Neuron (in vitro differentiated cells): ENCODE measurements around the gene CD6.

Experiments used
- H2AFZ ChIP-seq: one replicate; pipeline ENCODE4 v1.6.1; 2013; ENCODE audit warnings: low read depth, mild to moderate bottlenecking, inconsistent platforms, low read length, moderate library complexity
- H3K27me3 ChIP-seq: one replicate; pipeline ENCODE4 v1.6.1; 2013; ENCODE audit warnings: low read length; ENCODE audit not compliant: insufficient read depth
- H3K36me3 ChIP-seq: one replicate; pipeline ENCODE4 v1.6.1; 2013; ENCODE audit warnings: low read length; ENCODE audit not compliant: insufficient read depth
- H3K4me1 ChIP-seq: one replicate; pipeline ENCODE4 v1.6.1; 2013; ENCODE audit warnings: low read length; ENCODE audit not compliant: insufficient read depth
- H3K4me3 ChIP-seq: 2 replicates; pipeline ENCODE4 v1.5.1; 2013; ENCODE audit warnings: mild to moderate bottlenecking, low read length, moderate library complexity
- H3K9me3 ChIP-seq: one replicate; pipeline ENCODE4 v1.6.1; 2013; ENCODE audit warnings: low read length

Gene CD6

DNA sequence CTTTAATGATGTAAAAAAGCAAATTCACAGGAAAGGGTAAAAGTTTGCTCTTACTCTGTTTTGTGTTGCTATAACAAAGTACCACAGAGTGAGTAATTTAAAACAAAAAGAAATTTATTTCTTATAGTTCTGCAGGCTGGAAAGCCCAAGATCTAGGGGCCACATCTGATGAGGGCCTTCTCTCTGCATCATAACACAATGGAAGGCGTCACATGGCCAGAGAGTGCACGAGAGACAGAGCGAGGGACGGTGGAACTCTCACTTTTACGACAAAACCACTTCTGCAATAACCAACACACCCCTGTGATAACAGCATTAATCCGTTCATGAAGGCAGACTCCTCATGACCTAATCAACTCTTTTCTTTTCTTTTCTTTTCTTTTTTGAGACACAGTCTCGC lies 31.1 kb downstream of the CD6 start:
- Histone ChIP-seq H3K4me1 (no peaks in the 10 kb centered on the region), H3K4me3 (no peak overlapping the region), H3K36me3 (no peaks in the 10 kb centered on the region), H3K9me3 (no peaks in the 10 kb centered on the region), H2AFZ (no peak overlapping the region), H3K27me3 (peaks cover 36% of the 10 kb centered on the region)

DNA sequence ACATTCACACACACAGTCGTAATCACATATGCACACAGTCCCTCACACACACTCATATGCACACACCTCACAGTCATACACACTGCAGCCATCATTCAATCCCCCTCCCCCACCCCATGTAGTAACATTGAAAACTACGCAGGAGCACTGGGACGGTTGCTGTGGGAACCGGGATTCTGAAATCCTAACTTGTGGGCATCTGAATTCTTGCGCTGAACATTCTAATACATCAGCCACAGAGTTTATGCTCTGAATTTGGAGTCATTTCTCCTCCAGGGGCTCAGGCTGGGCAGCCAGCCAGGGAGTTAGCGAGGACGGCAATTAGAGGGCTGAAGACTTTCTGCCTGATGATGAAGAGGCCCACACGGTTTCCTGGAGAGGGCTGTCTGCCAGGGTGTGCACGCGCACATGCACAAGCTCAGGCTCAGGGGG lies 32.7 kb downstream of the CD6 start:
- no peak overlapping the region for H3K4me3 ChIP-seq
- no peak overlapping the region for H2AFZ ChIP-seq
- H3K36me3 ChIP-seq, result no peaks in the 10 kb centered on the region
- H3K4me1 ChIP-seq, result no peaks in the 10 kb centered on the region
- H3K27me3 ChIP-seq, result peaks cover 48% of the 10 kb centered on the region
- no peaks in the 10 kb centered on the region for H3K9me3 ChIP-seq

DNA sequence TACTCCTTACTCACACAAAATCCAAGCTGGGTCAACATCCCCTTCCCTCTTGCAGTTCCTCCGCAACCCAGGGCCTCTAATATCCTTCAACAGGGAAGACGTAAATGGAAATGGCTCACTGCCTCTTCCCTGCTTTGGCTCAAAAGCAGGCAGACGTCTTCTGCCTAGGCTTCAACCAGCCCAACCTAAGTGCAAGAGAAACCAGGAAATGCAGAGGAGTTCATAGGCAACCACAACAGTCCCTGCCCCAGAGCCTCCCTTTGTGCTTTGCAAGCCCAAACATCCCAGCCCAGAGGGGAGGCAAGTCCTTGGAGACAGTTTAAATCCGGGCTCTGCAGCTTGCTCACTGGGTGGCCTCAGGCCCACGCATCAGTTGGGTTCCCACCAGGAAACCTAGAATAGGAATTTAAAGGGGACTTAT lies 33.3 kb downstream of the CD6 start:
- peaks cover 2% of the 10 kb centered on the region for H3K9me3 ChIP-seq
- H3K36me3 ChIP-seq, result no peaks in the 10 kb centered on the region
- peaks cover 54% of the 10 kb centered on the region for H3K27me3 ChIP-seq
- no peak overlapping the region for H2AFZ ChIP-seq
- no peak overlapping the region for H3K4me3 ChIP-seq
- no peaks in the 10 kb centered on the region for H3K4me1 ChIP-seq

- peaks cover 8% of the 10 kb centered on the region for H3K4me1 ChIP-seq
- H2AFZ ChIP-seq, result no peak overlapping the region
- H3K9me3 ChIP-seq, result peaks cover 2% of the 10 kb centered on the region
- no peak overlapping the region for H3K4me3 ChIP-seq
- peaks cover 74% of the 10 kb centered on the region for H3K27me3 ChIP-seq
- H3K36me3 ChIP-seq, result no peaks in the 10 kb centered on the region
Observed at GRCh38 chr11:61007383-61007955, 36.0 kb downstream of the CD6 start.

GRCh38 chr11:61007956-61008896 lies 36.7 kb downstream of the CD6 start:
- peaks cover 74% of the 10 kb centered on the region for H3K27me3 ChIP-seq
- H3K9me3 ChIP-seq, result peaks cover 2% of the 10 kb centered on the region
- H2AFZ ChIP-seq, result no peak overlapping the region
- no peaks in the 10 kb centered on the region for H3K36me3 ChIP-seq
- no peak overlapping the region for H3K4me3 ChIP-seq
- H3K4me1 ChIP-seq, result peaks cover 13% of the 10 kb centered on the region

- H3K4me1 ChIP-seq, result peaks cover 13% of the 10 kb centered on the region
- no peak overlapping the region for H2AFZ ChIP-seq
- peaks cover 75% of the 10 kb centered on the region for H3K27me3 ChIP-seq
- H3K36me3 ChIP-seq, result no peaks in the 10 kb centered on the region
- H3K4me3 ChIP-seq, result no peak overlapping the region
- peaks cover 2% of the 10 kb centered on the region for H3K9me3 ChIP-seq
Observed at GRCh38 chr11:61008971-61009370, 37.5 kb downstream of the CD6 start.

- Histone ChIP-seq H3K4me1 (peaks cover 13% of the 10 kb centered on the region), H2AFZ (no peak overlapping the region), H3K27me3 (peaks cover 73% of the 10 kb centered on the region), H3K9me3 (peaks cover 2% of the 10 kb centered on the region), H3K4me3 (no peak overlapping the region), H3K36me3 (no peaks in the 10 kb centered on the region)
Observed at GRCh38 chr11:61009392-61010275, 38.2 kb downstream of the CD6 start.

DNA sequence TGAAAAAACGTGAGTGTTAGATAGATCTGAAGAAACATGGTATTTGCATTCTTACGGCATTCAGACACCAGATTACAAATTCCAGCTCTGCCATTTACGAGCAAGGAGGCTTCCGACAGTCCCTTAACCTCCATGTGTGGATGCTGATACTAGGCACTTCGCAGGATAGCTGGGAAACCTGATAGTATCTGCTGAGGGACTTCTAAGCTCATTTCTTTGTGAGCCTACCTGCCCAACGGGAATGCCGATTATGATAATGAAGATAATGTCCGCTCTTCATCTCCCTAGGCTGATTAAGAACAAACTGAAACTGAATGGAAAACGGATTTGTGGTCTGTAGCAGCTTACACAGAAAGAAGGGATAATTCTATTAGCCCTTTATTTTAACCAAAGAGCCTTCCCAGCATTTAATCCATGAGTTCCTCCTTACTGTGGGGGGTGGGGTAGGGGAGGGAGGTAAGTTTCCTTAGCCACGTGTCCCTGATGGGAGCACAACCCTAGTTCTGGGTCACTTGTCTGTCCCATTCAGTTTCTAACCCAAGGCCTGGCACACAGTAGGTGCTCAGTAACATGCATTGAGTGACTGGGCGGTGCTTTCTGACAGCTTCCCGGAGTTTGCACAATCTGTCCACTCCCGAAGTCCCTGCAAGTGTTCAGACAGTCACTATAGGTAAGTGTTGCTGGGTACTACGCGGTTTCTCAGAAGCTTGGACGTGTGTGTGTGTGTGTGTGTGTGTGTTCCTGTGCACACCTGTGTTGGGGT lies 39.2 kb downstream of the CD6 start:
- Histone ChIP-seq H3K4me1 (peaks cover 13% of the 10 kb centered on the region), H3K36me3 (no peaks in the 10 kb centered on the region), H3K27me3 (peaks cover 66% of the 10 kb centered on the region), H2AFZ (no peak overlapping the region), H3K4me3 (no peak overlapping the region), H3K9me3 (peaks cover 2% of the 10 kb centered on the region)

- peaks cover 13% of the 10 kb centered on the region for H3K4me1 ChIP-seq
- no peak overlapping the region for H3K4me3 ChIP-seq
- peaks cover 2% of the 10 kb centered on the region for H3K9me3 ChIP-seq
- no peak overlapping the region for H2AFZ ChIP-seq
- H3K27me3 ChIP-seq, result peaks cover 61% of the 10 kb centered on the region
- H3K36me3 ChIP-seq, result no peaks in the 10 kb centered on the region
Observed at GRCh38 chr11:61011229-61011870, 39.9 kb downstream of the CD6 start.

GRCh38 chr11:61011950-61012736 lies 40.7 kb downstream of the CD6 start:
- no peak overlapping the region for H2AFZ ChIP-seq
- H3K27me3 ChIP-seq, result peaks cover 53% of the 10 kb centered on the region
- no peaks in the 10 kb centered on the region for H3K36me3 ChIP-seq
- H3K4me3 ChIP-seq, result no peak overlapping the region
- H3K4me1 ChIP-seq, result peaks cover 13% of the 10 kb centered on the region
- H3K9me3 ChIP-seq, result peaks cover 2% of the 10 kb centered on the region

DNA sequence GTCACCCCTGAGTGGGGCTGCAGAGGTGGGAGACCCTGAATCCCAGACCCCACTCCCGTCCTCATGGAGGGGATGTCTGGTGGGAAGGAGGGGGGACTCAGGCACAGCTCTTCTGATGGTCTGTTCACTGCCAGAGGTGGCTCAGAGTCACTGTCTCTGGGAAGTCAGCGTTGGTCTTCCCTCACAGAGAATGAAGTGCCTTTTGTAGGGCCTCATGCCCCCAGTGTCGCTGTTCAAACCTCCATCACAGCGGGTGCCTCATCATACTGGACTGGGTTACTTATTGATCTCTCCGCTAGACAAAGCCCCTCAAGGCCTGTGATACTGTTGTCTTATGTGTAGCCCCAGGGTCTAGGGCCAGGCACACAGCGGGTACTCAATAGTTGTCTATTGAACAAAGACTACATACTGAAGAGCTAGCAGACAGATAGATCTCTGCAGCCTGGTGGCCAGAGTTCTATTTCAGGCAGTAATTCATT lies 41.3 kb downstream of the CD6 start:
- Histone ChIP-seq H3K36me3 (no peaks in the 10 kb centered on the region), H3K9me3 (peaks cover 2% of the 10 kb centered on the region), H3K27me3 (peaks cover 47% of the 10 kb centered on the region), H3K4me1 (peaks cover 13% of the 10 kb centered on the region), H2AFZ (no peak overlapping the region), H3K4me3 (no peak overlapping the region)
